ENCODE results near the gene RAD51B. TPM values are rescaled to one million over a fixed set of nuclear protein-coding genes. Genes with fewer than 3 reads are reported as not detected.
"Not testable (repeated sequence)": the region's sequence is repeated elsewhere in the genome, so short reads cannot be mapped to it uniquely, and the experiment has no call there.

The RAD51B gene
- total and polyA plus RNA-seq, 2 of the 13 experiments (the other 11 are each of a cell fraction or from before 2014, with no cell fraction given) = 7.0 to 9.5 TPM

GRCh38 chr14:67967206-67967605 is 147.6 kb downstream of the RAD51B start:
- Histone ChIP-seq H3K27me3 (ENCODE audit: control insufficient read depth in 1 of 2, insufficient read depth in 2 of 2, low read length in 2 of 2) (no peaks in the 10 kb centered on the region), H4K20me1 (ENCODE audit: insufficient read depth, low read length) (no peaks in the 10 kb centered on the region), H3K79me2 (ENCODE audit: insufficient read depth, low read length) (no peaks in the 10 kb centered on the region), H2AFZ (ENCODE audit: low read length) (no peak overlapping the region), H3K9me3 (ENCODE audit: low read length) (no peaks in the 10 kb centered on the region), H3K4me2 (ENCODE audit: low read depth, low read length) (no peak overlapping the region), H3K4me3 (replicated peaks in 1 of 3; ENCODE audit: insufficient read depth in 1 of 3, low read depth in 2 of 3, low read length in 3 of 3) (no peak overlapping the region), H3K4me1 (ENCODE audit: insufficient read depth, low read length) (peaks cover 8% of the 10 kb centered on the region), H3K9ac (ENCODE audit: insufficient read depth, low read depth, low read length) (no peak overlapping the region), H3K27ac (ENCODE audit: extremely low read length, insufficient read depth, low read length) (no peak overlapping the region), H3K36me3 (replicated peaks in 1 of 2; ENCODE audit: control insufficient read depth in 1 of 2, insufficient read depth in 2 of 2, low read length in 2 of 2) (no peaks in the 10 kb centered on the region)
- intact Hi-C loops (cut with micrococcal nuclease; ENCODE audit: unreplicated experiment) (no loop called here), in situ Hi-C loops (cut with HindIII; ENCODE audit: extremely low pct_ligation_motif_present, low pct_unique_long_range_greater_than_20kb) (no loop called here)
- ChIA-PET POLR2A (no interaction called here), CTCF (ENCODE audit: low intra/inter-chr PET ratio, low total read pairs) (no interaction called here)
- no TSS peak for BruUV-seq (replicated peaks)
- no peak for ATAC-seq
- no peak for TF ChIP-seq ZSCAN9 (CRISPR knock-in tag; IDR thresholded peaks at IDR 0.05; ENCODE audit: borderline replicate concordance)
- no peak for TF ChIP-seq FOXK1 (CRISPR knock-in tag; IDR thresholded peaks at IDR 0.05; ENCODE audit: borderline replicate concordance, low read depth)
- no peak for TF ChIP-seq HHEX (CRISPR knock-in tag; IDR thresholded peaks at IDR 0.05)
- no peak for TF ChIP-seq ZNF773 (CRISPR knock-in tag; IDR thresholded peaks at IDR 0.05; ENCODE audit: borderline replicate concordance)
- TF ChIP-seq RBM22 (optimal IDR thresholded peaks at IDR 0.05; ENCODE audit: low read length) = no peak
- no peak for TF ChIP-seq ZKSCAN5 (CRISPR knock-in tag; IDR thresholded peaks at IDR 0.05)
- TF ChIP-seq, protein P1, sequence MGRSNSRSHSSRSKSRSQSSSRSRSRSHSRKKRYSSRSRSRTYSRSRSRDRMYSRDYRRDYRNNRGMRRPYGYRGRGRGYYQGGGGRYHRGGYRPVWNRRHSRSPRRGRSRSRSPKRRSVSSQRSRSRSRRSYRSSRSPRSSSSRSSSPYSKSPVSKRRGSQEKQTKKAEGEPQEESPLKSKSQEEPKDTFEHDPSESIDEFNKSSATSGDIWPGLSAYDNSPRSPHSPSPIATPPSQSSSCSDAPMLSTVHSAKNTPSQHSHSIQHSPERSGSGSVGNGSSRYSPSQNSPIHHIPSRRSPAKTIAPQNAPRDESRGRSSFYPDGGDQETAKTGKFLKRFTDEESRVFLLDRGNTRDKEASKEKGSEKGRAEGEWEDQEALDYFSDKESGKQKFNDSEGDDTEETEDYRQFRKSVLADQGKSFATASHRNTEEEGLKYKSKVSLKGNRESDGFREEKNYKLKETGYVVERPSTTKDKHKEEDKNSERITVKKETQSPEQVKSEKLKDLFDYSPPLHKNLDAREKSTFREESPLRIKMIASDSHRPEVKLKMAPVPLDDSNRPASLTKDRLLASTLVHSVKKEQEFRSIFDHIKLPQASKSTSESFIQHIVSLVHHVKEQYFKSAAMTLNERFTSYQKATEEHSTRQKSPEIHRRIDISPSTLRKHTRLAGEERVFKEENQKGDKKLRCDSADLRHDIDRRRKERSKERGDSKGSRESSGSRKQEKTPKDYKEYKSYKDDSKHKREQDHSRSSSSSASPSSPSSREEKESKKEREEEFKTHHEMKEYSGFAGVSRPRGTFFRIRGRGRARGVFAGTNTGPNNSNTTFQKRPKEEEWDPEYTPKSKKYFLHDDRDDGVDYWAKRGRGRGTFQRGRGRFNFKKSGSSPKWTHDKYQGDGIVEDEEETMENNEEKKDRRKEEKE (IDR thresholded peaks at IDR 0.05) = no peak
- TF ChIP-seq ZNF331 (CRISPR knock-in tag; IDR thresholded peaks at IDR 0.05) = no peak
- TF ChIP-seq MBD4 (IDR thresholded peaks at IDR 0.05; ENCODE audit: borderline replicate concordance, low read length) = no peak
- no peak for TF ChIP-seq CREBL2 (CRISPR knock-in tag; IDR thresholded peaks at IDR 0.05; ENCODE audit: borderline replicate concordance)
- no peak for TF ChIP-seq HNRNPUL1 (IDR thresholded peaks at IDR 0.05; ENCODE audit: low read depth, low read length)
- TF ChIP-seq, protein P2, sequence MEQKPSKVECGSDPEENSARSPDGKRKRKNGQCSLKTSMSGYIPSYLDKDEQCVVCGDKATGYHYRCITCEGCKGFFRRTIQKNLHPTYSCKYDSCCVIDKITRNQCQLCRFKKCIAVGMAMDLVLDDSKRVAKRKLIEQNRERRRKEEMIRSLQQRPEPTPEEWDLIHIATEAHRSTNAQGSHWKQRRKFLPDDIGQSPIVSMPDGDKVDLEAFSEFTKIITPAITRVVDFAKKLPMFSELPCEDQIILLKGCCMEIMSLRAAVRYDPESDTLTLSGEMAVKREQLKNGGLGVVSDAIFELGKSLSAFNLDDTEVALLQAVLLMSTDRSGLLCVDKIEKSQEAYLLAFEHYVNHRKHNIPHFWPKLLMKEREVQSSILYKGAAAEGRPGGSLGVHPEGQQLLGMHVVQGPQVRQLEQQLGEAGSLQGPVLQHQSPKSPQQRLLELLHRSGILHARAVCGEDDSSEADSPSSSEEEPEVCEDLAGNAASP (CRISPR knock-in tag; IDR thresholded peaks at IDR 0.05; ENCODE audit: borderline replicate concordance) = no peak
- TF ChIP-seq DMAP1 (CRISPR knock-in tag; IDR thresholded peaks at IDR 0.05) = no peak
- no peak for DNase-seq (ENCODE audit: low spot score)
- no peak for FAIRE-seq
- 71% methylated on average over 1 of the region's 1 CpG for WGBS (ENCODE audit: low lambda C conversion rate)

DNA sequence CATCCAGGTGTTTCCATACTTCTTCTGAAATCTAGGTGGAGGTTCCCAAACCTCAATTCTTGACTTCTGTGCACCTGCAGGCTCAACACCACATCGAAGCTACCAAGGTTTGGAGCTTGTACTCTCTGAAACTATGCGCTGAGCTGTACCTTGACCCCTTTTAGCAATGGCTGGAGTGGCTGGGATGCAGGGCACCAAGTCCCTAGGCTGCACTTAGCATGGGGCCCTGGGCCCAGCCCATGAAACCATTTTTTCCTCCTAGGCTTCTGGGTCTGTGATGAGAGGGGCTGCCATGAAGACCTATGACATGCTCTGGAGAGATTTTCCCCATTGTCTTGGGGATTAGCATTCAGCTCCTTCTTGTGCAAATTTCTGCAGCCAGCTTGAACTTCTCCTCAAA is 148.4 kb downstream of the RAD51B start:
- H3K4me3 ChIP-seq (replicated peaks in 1 of 3; ENCODE audit: insufficient read depth in 1 of 3, low read depth in 2 of 3, low read length in 3 of 3); in situ Hi-C loops (cut with HindIII; ENCODE audit: extremely low pct_ligation_motif_present, low pct_unique_long_range_greater_than_20kb); H3K9me3 ChIP-seq (ENCODE audit: low read length); DNase-seq (ENCODE audit: low spot score); H3K27ac ChIP-seq (ENCODE audit: extremely low read length, insufficient read depth, low read length); H3K36me3 ChIP-seq (replicated peaks in 1 of 2; ENCODE audit: control insufficient read depth in 1 of 2, insufficient read depth in 2 of 2, low read length in 2 of 2); H3K4me2 ChIP-seq (ENCODE audit: low read depth, low read length); ATAC-seq; intact Hi-C loops (cut with micrococcal nuclease; ENCODE audit: unreplicated experiment); H3K9ac ChIP-seq (ENCODE audit: insufficient read depth, low read depth, low read length); POLR2A ChIA-PET; H2AFZ ChIP-seq (ENCODE audit: low read length); H3K4me1 ChIP-seq (ENCODE audit: insufficient read depth, low read length); H3K27me3 ChIP-seq (ENCODE audit: control insufficient read depth in 1 of 2, insufficient read depth in 2 of 2, low read length in 2 of 2); H3K79me2 ChIP-seq (ENCODE audit: insufficient read depth, low read length); FAIRE-seq; H4K20me1 ChIP-seq (ENCODE audit: insufficient read depth, low read length); BruUV-seq (replicated peaks); CTCF ChIA-PET (ENCODE audit: low intra/inter-chr PET ratio, low total read pairs): not testable (repeated sequence)
- 60% methylated on average over 2 of the region's 2 CpGs for WGBS (ENCODE audit: low lambda C conversion rate)

All from HepG2 (cell line).